ENCODE data around the gene RNPS1.

The RNPS1 gene

DNA sequence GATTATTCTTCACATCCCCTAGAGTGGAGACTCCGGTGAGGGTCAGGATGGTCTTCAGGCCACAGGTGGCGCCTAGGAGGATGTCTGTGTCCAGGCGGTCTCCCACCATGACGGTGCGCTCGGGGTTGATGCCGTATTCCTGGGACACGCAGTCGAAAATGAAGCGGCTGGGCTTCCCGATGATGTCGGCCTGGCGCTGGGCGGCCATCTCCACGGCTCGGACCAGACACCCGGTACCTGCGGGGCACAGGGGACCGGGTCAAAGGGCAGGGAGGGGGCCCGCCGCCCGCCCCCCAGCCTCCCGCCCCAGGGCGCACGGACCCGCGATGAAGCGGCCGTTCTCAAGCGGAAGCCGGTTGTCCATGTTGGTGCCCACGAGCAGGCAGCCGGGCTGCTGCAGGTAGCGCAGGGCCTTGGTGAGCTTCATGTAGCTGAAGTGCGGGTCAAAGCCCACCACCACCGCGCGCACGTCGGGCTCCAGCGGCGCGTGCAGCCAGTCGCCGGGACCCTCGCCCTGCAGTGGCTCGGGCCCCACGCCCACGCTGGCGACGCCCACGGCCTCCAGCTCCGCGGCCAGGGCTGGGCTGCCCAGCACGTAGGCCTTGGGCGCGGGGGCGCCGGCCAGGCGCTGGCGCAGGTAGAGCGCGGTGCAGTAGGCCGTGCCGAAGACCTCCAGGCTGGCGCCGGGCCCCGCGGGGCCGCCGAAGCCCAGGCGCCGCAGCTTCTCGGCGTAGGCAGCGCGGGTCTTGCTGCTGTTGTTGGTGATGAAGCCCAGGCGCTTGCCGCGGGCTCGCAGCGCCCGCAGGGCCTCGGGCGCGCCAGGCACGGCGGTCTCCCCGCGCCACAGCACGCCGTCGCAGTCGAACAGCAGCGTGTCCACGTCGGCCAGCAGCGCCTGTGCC lies 53.9 kb downstream of the RNPS1 start:
- DNase-seq (ENCODE audit: low read depth in 2 of 2): no peak

GRCh38 chr16:2212362-2213324 lies 55.3 kb downstream of the RNPS1 start:
- DNase-seq (ENCODE audit: low read depth in 2 of 2): no peak

DNA sequence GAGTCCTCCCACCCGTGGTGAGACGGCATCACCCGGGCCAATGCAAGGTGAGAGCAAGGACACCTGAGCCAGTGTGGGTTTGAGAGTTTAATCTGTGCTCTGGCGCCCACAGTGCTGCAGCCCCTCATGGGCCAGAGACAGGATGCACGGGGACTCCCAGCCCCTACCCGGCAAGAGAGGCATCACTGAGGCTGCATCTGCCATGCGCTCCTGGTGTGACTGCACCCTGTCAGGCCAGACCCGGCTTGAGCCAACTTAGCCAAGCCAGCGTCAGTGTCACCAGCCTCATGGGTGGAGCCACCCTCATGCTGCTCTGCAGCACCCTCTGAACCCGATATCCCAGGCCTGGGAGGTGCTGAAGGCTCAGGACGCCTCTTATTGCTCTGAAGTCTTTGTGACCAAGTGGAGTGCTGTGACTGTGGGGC lies 56.0 kb downstream of the RNPS1 start:
- DNase-seq (ENCODE audit: low read depth in 2 of 2): no peak

DNA sequence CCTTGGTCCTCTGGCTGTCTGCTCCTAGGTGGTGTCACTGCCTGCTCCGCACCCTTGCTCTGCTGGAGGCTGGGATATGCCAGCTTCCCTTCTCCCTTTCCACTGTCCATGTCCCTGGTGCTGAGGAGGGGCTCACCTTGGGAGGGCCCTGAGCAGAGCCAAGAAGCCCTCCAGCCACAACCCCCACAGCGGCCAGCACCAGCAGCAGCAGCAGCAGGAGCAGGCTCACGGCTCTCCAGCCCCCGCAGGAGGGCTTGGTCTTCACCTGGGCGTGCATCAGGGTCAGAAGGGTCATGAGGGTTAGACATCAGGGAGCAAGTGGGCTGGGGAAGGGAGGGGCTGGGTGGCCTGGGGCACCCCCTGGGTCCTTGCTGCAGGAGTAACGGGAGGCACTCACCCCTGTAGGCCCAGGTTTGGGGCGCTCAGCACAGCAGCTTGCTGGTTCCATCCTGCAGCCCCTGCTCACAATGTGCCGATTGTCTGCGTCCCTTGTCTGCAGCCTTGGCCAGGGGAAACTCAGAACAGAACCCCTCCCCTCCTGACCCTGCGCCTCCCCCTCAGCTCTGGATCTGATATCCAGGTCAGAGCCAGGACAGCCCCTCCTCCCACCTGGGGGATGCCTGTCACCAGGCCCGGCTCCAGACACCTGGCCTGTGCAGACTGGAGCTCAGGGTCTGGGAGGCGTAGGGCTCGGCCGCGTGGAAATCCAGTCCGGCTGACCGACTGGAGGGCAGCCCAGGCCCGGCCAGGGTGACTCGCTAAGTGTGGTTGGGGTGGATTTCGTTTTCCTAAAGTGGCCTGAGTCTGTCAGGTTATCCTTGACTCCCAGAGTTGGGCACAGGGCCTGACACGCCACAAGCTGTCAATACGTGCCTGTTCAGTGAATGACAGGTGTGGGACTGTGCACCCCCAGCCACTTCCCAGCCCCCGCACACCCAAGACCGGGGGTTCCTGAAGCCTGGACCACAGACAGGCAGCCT lies 57.2 kb downstream of the RNPS1 start, which contains the start of gene BRICD5:
Gene BRICD5 (minus strand): TSS at position 478 of the 980 bp plus-strand sequence. CDS start 30 bp downstream, at position 448.
- DNase-seq (ENCODE audit: low read depth in 2 of 2): no peak

DNA sequence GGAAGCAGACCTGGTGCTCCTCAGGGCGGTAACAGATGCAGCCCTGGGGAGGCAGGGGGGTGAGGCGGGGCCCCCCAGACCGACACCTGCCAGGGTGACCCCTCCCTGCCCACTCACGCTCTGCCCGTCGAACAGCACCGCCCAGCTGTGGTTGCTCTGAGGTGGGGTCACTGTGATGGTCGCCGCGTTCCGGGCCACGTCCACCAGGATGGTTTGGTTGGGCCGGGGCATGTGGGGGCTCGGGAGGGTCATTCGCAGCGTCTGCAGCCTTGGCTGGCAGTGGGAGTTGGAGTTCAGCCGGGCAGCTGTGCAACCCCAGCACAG lies 58.0 kb downstream of the RNPS1 start:
- no peak for DNase-seq (ENCODE audit: low read depth in 2 of 2)

- no peak for DNase-seq (ENCODE audit: low read depth in 2 of 2)
Observed at GRCh38 chr16:2209258-2210008, 58.5 kb downstream of the RNPS1 start.

DNA sequence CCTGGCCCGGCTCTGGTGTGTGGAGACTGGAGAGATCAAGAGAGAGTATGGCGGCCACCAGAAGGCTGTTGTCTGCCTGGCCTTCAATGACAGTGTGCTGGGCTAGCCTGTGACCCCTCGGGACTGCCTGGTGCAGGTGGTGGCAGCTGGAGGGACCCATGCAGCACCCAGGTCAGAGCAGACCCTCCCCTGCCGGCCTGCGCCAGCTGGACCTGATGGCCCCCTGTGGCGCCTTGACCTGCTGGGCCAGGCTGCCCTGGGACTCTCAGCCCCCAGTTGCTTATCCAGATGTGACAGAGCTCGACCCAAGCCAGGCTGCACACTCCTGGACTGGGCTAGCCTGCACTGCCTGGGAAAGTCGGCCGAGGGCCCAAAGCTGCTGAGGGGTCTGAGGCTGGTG lies 59.2 kb downstream of the RNPS1 start:
- no peak for DNase-seq (ENCODE audit: low read depth in 2 of 2)

- no peak for DNase-seq (ENCODE audit: low read depth in 2 of 2)
Observed at GRCh38 chr16:2208308-2208707, 59.6 kb downstream of the RNPS1 start.

- no peak for DNase-seq (ENCODE audit: low read depth in 2 of 2)
Observed at GRCh38 chr16:2207872-2208271, 60.1 kb downstream of the RNPS1 start.

- no peak for DNase-seq (ENCODE audit: low read depth in 2 of 2)
Observed at GRCh38 chr16:2206780-2207433, 61.0 kb downstream of the RNPS1 start.

DNA sequence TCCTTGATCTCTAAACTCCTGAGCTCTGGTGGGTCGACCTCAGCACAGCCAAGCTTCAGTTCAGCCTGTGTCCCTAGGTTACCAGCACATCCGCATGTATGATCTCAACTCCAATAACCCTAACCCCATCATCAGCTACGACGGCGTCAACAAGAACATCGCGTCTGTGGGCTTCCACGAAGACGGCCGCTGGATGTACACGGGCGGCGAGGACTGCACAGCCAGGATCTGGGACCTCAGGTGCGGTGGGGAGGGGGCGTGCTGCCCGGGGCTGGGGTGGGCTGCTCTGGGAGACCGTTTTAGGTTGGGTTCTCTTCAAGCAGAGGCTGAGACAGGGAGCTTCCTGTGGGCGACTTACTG lies 61.5 kb downstream of the RNPS1 start:
- DNase-seq (ENCODE audit: low read depth in 2 of 2): no peak

GRCh38 chr16:2205967-2206313 lies 62.0 kb downstream of the RNPS1 start:
- no peak for DNase-seq (ENCODE audit: low read depth in 2 of 2)

DNA sequence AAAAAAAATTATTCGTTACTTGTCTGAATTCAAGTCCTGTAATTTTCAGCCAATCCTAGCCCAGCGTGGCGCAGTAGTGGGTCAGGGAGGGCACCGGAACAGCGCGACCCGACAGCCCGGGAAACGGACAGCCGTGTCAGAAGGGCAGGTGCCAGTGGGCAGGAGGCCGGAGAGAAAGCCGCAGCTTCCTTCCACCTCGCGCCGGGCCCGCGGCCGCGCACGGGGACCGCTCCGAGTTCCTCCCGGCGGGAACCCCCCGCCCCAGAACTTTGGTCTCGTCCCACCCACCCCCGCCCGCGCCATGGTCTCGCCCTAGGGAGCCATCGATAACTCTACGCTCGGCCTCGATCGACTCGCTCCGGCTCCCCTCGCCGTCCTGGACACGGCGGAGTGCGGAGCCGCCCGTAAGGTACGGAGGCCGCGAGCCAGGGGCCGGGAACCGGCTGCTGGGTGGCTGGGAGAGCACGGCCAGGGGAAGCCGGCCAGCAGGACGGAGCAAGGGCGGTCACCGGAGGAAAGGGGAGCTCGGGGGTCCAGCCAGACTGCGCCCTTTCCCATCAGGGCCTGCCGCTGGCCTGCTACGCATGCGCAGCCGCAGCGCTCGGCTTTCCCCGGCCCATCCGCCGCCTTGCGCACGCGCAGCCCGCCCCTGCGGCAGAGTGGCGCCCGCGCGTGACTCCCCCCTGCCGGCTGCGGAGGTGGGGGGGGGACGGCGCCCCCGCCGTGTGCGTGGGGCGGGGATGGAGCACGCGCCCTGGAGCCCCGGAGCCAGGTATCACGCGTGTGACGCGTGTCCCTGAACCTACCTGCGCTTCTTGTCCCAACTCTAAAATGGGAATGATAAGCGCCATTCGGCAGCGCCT lies 62.6 kb downstream of the RNPS1 start, which contains the start of gene MLST8:
Gene MLST8 (plus strand): TSS at position 351 of the 863 bp plus-strand sequence. CDS start 632 bp downstream, outside the sequence.
- peak; percentile 74 to 91 for DNase-seq (ENCODE audit: low read depth in 2 of 2)

- DNase-seq (ENCODE audit: low read depth in 2 of 2): no peak
Observed at GRCh38 chr16:2204416-2205103, 63.4 kb downstream of the RNPS1 start.
